ENCODE results near the gene CELF2. TPM values are rescaled to one million over a fixed set of nuclear protein-coding genes. Genes with fewer than 3 reads are reported as not detected.

CELF2 gene
- total RNA-seq, 2 donors from 2014 or later, result 116 to 124 TPM

- Mint-ChIP-seq H3K9me3 (no peaks in the 10 kb centered on the region), H3K36me3 (ENCODE audit: insufficient read depth in 2 of 2) (no peaks in the 10 kb centered on the region), H3K4me3 (no peak overlapping the region), H3K27me3 (ENCODE audit: low read depth) (peaks cover 10% of the 10 kb centered on the region), H3K27ac (no peak overlapping the region), H3K4me1 (ENCODE audit: low read depth) (no peaks in the 10 kb centered on the region)
- no peak for ATAC-seq (replicated peaks in 1 of 2)
- no peak for DNase-seq
Observed at GRCh38 chr10:11042357-11042756, 24.7 kb downstream of the CELF2 start.

DNA sequence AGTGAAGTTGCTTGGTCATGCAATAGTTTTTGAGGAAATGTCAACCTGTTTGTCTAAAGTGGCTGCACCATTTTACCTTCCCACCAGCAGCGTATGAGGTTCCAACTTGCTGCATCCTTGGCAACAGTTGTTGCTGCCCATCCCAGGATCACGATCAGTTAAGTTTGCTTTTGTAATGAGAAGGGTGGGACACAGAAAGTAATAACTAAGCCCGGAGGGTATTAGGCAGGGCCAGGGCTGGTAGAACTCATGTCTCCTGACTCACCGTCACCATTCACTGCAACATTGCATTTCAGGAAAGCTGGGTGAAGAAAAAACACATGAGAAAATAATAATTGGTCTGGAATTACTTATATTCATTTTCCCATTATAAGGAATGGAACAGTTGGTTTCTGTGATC is 25.4 kb downstream of the CELF2 start:
- Mint-ChIP-seq H3K9me3 (no peaks in the 10 kb centered on the region), H3K27ac (no peak overlapping the region), H3K4me1 (ENCODE audit: low read depth) (no peaks in the 10 kb centered on the region), H3K27me3 (ENCODE audit: low read depth) (peaks cover 3% of the 10 kb centered on the region), H3K4me3 (no peak overlapping the region), H3K36me3 (ENCODE audit: insufficient read depth in 2 of 2) (no peaks in the 10 kb centered on the region)
- DNase-seq (no peak), ATAC-seq (replicated peaks in 1 of 2) (no peak)

GRCh38 chr10:11043446-11044127 is 25.9 kb downstream of the CELF2 start:
- no peaks in the 10 kb centered on the region for H3K27me3 Mint-ChIP-seq (ENCODE audit: low read depth)

GRCh38 chr10:11045487-11045886 is 27.8 kb downstream of the CELF2 start:
- Mint-ChIP-seq H3K27ac (no peak overlapping the region), H3K4me1 (ENCODE audit: low read depth) (no peaks in the 10 kb centered on the region), H3K36me3 (ENCODE audit: insufficient read depth in 2 of 2) (no peaks in the 10 kb centered on the region), H3K9me3 (no peaks in the 10 kb centered on the region), H3K4me3 (no peak overlapping the region), H3K27me3 (ENCODE audit: low read depth) (no peaks in the 10 kb centered on the region)
- DNase-seq, result no peak
- no peak for ATAC-seq (replicated peaks in 1 of 2)

More at GRCh38 chr10:11043446-11044127, 25.9 kb downstream of the CELF2 start:
- Mint-ChIP-seq H3K4me3 (no peak overlapping the region), H3K9me3 (no peaks in the 10 kb centered on the region), H3K4me1 (ENCODE audit: low read depth) (no peaks in the 10 kb centered on the region), H3K27ac (no peak overlapping the region), H3K36me3 (ENCODE audit: insufficient read depth in 2 of 2) (no peaks in the 10 kb centered on the region)
- ATAC-seq (replicated peaks in 1 of 2) (no peak), DNase-seq (no peak)

DNA sequence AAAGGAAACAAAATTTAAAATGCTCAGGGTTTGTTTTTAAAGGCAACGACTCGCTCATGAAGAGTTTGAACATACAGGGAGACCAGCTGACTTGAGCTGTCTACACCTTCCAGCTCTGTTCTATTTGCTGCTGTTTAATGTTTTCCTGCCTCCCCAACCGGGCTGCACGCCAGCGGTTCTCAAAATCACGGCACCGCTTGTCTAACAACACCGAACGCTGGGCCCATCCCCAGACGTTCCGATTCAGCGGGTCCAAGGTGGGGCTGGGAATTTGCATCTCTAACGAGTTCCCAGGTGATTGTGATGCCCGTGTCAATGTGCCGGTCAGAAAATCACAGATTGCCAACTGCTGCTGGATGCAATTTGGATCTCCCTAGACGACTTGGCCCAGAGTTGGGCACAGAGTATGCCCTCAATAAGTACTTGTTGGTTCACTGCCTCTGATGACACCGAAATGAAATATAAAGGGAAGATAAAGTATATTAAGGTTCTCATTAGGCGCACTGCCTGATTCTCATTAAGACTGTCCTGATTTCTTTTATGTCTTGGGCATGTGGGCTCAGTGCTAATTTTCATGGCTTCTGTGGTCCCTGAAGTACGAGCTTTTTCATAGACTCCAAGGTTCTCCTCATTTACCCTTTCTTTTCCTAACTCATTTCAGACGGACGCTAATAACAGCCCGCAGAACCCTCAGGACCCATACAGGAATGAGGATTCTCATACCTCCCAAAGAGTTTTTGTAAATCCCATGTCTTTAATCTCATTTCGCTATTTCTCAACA is 28.5 kb downstream of the CELF2 start:
- no peak overlapping the region for H3K27ac Mint-ChIP-seq
- no peaks in the 10 kb centered on the region for H3K27me3 Mint-ChIP-seq (ENCODE audit: low read depth)
- ATAC-seq (replicated peaks in 1 of 2) (no peak), DNase-seq (no peak)
- no peaks in the 10 kb centered on the region for H3K36me3 Mint-ChIP-seq (ENCODE audit: insufficient read depth in 2 of 2)
- no peaks in the 10 kb centered on the region for H3K9me3 Mint-ChIP-seq
- H3K4me1 Mint-ChIP-seq (ENCODE audit: low read depth), result no peaks in the 10 kb centered on the region
- no peak overlapping the region for H3K4me3 Mint-ChIP-seq

- no peaks in the 10 kb centered on the region for H3K36me3 Mint-ChIP-seq (ENCODE audit: insufficient read depth in 2 of 2)
- H3K27me3 Mint-ChIP-seq (ENCODE audit: low read depth), result no peaks in the 10 kb centered on the region
- no peak for DNase-seq
Observed at GRCh38 chr10:11046776-11047160, 29.1 kb downstream of the CELF2 start.

GRCh38 chr10:11048707-11049278 is 31.1 kb downstream of the CELF2 start:
- Mint-ChIP-seq H3K9me3 (no peaks in the 10 kb centered on the region), H3K36me3 (ENCODE audit: insufficient read depth in 2 of 2) (no peaks in the 10 kb centered on the region), H3K4me3 (no peak overlapping the region), H3K4me1 (ENCODE audit: low read depth) (no peaks in the 10 kb centered on the region), H3K27me3 (ENCODE audit: low read depth) (no peaks in the 10 kb centered on the region), H3K27ac (no peak overlapping the region)
- no peak for ATAC-seq (replicated peaks in 1 of 2)
- no peak for DNase-seq

More at GRCh38 chr10:11046776-11047160, 29.1 kb downstream of the CELF2 start:
- ATAC-seq (replicated peaks in 1 of 2), result no peak
- no peak overlapping the region for H3K27ac Mint-ChIP-seq
- H3K9me3 Mint-ChIP-seq, result no peaks in the 10 kb centered on the region
- H3K4me1 Mint-ChIP-seq (ENCODE audit: low read depth), result no peaks in the 10 kb centered on the region
- no peak overlapping the region for H3K4me3 Mint-ChIP-seq

GRCh38 chr10:11049806-11050205 is 32.1 kb downstream of the CELF2 start:
- no peaks in the 10 kb centered on the region for H3K36me3 Mint-ChIP-seq (ENCODE audit: insufficient read depth in 2 of 2)
- no peak for DNase-seq
- no peaks in the 10 kb centered on the region for H3K4me1 Mint-ChIP-seq (ENCODE audit: low read depth)
- no peaks in the 10 kb centered on the region for H3K9me3 Mint-ChIP-seq
- H3K27me3 Mint-ChIP-seq (ENCODE audit: low read depth), result no peaks in the 10 kb centered on the region
- H3K27ac Mint-ChIP-seq, result no peak overlapping the region
- no peak for ATAC-seq (replicated peaks in 1 of 2)
- no peak overlapping the region for H3K4me3 Mint-ChIP-seq

DNA sequence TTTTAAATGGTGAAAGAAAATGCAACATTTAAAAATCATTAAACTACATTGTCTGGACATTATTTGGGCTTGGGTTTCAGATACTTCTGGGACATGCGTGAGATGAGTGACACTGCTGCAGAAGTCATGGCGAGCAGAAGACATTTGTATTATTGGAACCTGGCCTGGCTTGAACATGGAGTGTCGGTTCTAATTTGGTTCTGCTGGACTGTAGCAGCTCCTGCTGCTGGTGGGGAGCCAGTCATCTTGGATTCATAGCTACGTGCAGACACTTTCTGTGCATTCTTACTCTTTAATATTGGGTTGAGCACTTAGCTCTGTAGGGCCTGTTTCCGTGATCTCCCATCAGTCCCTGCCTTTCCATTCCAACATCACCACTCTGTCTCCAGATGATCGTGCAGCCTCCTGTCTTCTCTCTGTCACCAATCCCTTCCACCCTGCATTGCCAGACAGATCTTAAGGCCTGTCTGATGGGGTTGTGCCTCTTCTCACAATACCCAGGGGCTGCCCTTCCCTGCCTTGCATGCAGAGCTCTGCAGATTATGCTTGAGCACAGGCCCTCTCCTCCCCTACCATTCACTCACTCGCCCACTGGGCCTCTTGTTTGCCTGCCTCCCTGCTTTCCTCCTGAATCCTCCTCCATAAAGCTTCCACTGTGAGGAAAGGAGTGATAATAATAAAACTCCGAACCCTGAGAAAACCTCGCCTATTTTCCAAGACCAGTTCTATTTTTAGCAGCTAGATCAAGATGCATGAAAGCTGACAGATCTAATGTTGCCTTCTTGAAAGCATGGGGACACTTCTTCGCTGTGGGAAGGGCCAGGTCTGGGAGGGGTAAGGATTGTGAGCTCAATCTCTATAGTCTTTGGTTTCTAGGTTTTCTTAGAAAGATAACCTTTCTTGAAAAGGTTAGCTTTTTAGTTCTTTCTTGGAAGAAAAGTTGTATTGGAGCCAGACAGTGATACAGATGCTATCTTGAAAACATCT is 32.9 kb downstream of the CELF2 start:
- DNase-seq (no peak), ATAC-seq (replicated peaks in 1 of 2) (no peak)
- H3K27ac Mint-ChIP-seq, result no peak overlapping the region
- H3K4me3 Mint-ChIP-seq, result no peak overlapping the region
- H3K9me3 Mint-ChIP-seq, result no peaks in the 10 kb centered on the region
- no peaks in the 10 kb centered on the region for H3K27me3 Mint-ChIP-seq (ENCODE audit: low read depth)
- H3K4me1 Mint-ChIP-seq (ENCODE audit: low read depth), result no peaks in the 10 kb centered on the region
- H3K36me3 Mint-ChIP-seq (ENCODE audit: insufficient read depth in 2 of 2), result no peaks in the 10 kb centered on the region

DNA sequence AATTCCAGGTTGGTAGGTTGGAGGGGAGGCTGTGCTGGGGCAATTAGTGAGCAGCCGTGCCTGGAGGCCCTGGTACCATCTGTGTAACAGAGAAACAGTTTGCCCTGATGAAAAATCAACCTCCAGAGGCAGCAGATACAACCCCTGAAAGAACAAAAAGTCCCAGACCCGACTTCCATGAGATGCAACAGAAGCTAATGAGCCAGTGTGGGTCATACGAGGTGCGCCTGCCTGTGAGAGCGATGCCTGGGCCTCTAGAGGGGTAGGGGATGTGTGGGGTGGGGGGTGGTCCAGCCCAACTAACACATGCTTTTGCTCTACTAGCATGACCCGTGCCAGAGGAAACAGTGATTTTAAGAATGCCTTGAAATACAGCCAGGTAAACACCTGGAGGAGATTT is 39.3 kb downstream of the CELF2 start:
- H3K36me3 Mint-ChIP-seq (ENCODE audit: insufficient read depth in 2 of 2), result peaks cover 0 to 2% of the 10 kb centered on the region in 2 donors
- no peak overlapping the region for H3K4me3 Mint-ChIP-seq
- ATAC-seq (replicated peaks in 1 of 2) (no peak), DNase-seq (no peak)
- no peaks in the 10 kb centered on the region for H3K9me3 Mint-ChIP-seq
- H3K4me1 Mint-ChIP-seq (ENCODE audit: low read depth), result no peaks in the 10 kb centered on the region
- no peak overlapping the region for H3K27ac Mint-ChIP-seq
- H3K27me3 Mint-ChIP-seq (ENCODE audit: low read depth), result peaks cover 2% of the 10 kb centered on the region

- DNase-seq (no peak), ATAC-seq (replicated peaks in 1 of 2) (no peak)
- H3K27ac Mint-ChIP-seq, result no peak overlapping the region
- H3K27me3 Mint-ChIP-seq (ENCODE audit: low read depth), result peaks cover 6% of the 10 kb centered on the region
- H3K9me3 Mint-ChIP-seq, result no peaks in the 10 kb centered on the region
- H3K4me1 Mint-ChIP-seq (ENCODE audit: low read depth), result no peaks in the 10 kb centered on the region
- H3K4me3 Mint-ChIP-seq, result no peak overlapping the region
- H3K36me3 Mint-ChIP-seq (ENCODE audit: insufficient read depth in 2 of 2), result peaks cover 0 to 2% of the 10 kb centered on the region in 2 donors
Observed at GRCh38 chr10:11057448-11057847, 39.8 kb downstream of the CELF2 start.

DNA sequence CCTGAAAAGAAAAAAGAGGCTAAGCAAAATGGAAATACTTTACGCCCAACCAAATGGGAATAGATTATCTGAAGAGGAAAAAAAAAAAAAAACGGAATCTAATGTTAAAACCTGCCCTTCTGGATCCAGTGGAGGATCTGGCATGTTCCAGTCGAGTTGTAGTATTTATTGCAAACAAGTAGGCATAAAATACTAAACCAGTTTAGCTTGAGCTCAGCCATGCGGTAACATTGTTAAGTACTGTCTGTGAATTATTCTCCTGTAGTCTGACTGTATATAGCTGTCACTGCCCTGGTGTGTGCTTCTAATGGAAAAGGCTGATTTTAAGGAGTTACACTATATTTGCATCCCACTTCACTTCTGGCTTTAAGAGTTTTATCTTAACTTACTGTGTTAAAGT is 40.3 kb downstream of the CELF2 start:
- Mint-ChIP-seq H3K4me1 (ENCODE audit: low read depth) (no peaks in the 10 kb centered on the region), H3K27ac (no peak overlapping the region), H3K27me3 (ENCODE audit: low read depth) (peaks cover 8% of the 10 kb centered on the region), H3K36me3 (ENCODE audit: insufficient read depth in 2 of 2) (peaks cover 0 to 2% of the 10 kb centered on the region in 2 donors), H3K4me3 (no peak overlapping the region), H3K9me3 (no peaks in the 10 kb centered on the region)
- no peak for ATAC-seq (replicated peaks in 1 of 2)
- no peak for DNase-seq
